Measurements from ENCODE around the gene DNAJC15.

Gene DNAJC15

DNA sequence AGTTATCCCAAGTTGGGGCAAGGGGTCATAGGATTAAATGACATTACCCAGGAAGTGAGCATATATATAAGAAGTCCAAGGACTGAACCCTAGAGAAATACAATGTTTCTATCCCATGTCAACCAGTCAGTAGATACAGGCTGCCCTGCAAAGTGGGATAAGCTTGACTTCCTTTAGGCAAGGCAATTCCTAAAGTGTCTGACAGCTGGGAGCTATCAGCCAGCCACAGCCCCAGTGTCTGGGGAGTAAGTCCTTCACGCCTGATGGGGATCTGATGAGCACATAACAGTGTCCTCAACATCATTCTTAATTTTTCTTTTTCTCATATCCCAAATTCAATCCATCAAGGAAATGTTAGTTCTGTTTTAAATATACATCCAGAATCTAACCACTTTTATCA is 54.1 kb downstream of the DNAJC15 start:
- peaks cover 0 to 3% of the 10 kb centered on the region in 2 experiments; a peak in 1 of 3 replicates for H3K36me3 ChIP-seq (ENCODE audit: control insufficient read depth in 2 of 2, insufficient read depth in 1 of 2, low read length in 2 of 2)
- no peaks in the 10 kb centered on the region for H3K9me3 ChIP-seq (ENCODE audit: control insufficient read depth, insufficient read depth, low read depth, low read length)
- H3K27ac ChIP-seq (ENCODE audit: extremely low read depth, low read depth, low read length) = no peak overlapping the region
- TF ChIP-seq, protein P1, sequence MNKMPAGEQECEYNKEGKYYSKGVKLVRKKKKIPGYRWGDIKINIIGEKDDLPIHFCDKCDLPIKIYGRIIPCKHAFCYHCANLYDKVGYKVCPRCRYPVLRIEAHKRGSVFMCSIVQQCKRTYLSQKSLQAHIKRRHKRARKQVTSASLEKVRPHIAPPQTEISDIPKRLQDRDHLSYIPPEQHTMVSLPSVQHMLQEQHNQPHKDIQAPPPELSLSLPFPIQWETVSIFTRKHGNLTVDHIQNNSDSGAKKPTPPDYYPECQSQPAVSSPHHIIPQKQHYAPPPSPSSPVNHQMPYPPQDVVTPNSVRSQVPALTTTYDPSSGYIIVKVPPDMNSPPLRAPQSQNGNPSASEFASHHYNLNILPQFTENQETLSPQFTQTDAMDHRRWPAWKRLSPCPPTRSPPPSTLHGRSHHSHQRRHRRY (tag by site-specific recombination; IDR thresholded peaks at IDR 0.05) = no peak
- TF ChIP-seq, protein P2, sequence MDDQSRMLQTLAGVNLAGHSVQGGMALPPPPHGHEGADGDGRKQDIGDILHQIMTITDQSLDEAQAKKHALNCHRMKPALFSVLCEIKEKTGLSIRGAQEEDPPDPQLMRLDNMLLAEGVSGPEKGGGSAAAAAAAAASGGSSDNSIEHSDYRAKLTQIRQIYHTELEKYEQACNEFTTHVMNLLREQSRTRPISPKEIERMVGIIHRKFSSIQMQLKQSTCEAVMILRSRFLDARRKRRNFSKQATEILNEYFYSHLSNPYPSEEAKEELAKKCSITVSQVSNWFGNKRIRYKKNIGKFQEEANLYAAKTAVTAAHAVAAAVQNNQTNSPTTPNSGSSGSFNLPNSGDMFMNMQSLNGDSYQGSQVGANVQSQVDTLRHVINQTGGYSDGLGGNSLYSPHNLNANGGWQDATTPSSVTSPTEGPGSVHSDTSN (CRISPR knock-in tag; IDR thresholded peaks at IDR 0.05) = no peak
- TF ChIP-seq GLI2 (tag by site-specific recombination; IDR thresholded peaks at IDR 0.05; ENCODE audit: borderline replicate concordance, low read depth) (no peak), ZNF404 (tag by site-specific recombination; IDR thresholded peaks at IDR 0.05) (no peak), ZNF529 (tag by site-specific recombination; IDR thresholded peaks at IDR 0.05; ENCODE audit: insufficient replicate concordance) (no peak)
- TF ChIP-seq, protein P3, sequence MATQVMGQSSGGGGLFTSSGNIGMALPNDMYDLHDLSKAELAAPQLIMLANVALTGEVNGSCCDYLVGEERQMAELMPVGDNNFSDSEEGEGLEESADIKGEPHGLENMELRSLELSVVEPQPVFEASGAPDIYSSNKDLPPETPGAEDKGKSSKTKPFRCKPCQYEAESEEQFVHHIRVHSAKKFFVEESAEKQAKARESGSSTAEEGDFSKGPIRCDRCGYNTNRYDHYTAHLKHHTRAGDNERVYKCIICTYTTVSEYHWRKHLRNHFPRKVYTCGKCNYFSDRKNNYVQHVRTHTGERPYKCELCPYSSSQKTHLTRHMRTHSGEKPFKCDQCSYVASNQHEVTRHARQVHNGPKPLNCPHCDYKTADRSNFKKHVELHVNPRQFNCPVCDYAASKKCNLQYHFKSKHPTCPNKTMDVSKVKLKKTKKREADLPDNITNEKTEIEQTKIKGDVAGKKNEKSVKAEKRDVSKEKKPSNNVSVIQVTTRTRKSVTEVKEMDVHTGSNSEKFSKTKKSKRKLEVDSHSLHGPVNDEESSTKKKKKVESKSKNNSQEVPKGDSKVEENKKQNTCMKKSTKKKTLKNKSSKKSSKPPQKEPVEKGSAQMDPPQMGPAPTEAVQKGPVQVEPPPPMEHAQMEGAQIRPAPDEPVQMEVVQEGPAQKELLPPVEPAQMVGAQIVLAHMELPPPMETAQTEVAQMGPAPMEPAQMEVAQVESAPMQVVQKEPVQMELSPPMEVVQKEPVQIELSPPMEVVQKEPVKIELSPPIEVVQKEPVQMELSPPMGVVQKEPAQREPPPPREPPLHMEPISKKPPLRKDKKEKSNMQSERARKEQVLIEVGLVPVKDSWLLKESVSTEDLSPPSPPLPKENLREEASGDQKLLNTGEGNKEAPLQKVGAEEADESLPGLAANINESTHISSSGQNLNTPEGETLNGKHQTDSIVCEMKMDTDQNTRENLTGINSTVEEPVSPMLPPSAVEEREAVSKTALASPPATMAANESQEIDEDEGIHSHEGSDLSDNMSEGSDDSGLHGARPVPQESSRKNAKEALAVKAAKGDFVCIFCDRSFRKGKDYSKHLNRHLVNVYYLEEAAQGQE (tag by site-specific recombination; IDR thresholded peaks at IDR 0.05) = no peak
- TF ChIP-seq, protein P4, sequence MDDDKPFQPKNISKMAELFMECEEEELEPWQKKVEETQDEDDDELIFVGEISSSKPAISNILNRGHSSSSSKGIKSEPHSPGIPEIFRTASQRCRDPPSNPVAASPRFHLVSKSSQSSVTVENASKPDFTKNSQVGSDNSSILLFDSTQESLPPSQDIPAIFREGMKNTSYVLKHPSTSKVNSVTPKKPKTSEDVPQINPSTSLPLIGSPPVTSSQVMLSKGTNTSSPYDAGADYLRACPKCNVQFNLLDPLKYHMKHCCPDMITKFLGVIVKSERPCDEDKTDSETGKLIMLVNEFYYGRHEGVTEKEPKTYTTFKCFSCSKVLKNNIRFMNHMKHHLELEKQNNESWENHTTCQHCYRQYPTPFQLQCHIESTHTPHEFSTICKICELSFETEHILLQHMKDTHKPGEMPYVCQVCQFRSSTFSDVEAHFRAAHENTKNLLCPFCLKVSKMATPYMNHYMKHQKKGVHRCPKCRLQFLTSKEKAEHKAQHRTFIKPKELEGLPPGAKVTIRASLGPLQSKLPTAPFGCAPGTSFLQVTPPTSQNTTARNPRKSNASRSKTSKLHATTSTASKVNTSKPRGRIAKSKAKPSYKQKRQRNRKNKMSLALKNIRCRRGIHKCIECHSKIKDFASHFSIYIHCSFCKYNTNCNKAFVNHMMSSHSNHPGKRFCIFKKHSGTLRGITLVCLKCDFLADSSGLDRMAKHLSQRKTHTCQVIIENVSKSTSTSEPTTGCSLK (tag by site-specific recombination; IDR thresholded peaks at IDR 0.05) = no peak
- TF ChIP-seq, protein P5, sequence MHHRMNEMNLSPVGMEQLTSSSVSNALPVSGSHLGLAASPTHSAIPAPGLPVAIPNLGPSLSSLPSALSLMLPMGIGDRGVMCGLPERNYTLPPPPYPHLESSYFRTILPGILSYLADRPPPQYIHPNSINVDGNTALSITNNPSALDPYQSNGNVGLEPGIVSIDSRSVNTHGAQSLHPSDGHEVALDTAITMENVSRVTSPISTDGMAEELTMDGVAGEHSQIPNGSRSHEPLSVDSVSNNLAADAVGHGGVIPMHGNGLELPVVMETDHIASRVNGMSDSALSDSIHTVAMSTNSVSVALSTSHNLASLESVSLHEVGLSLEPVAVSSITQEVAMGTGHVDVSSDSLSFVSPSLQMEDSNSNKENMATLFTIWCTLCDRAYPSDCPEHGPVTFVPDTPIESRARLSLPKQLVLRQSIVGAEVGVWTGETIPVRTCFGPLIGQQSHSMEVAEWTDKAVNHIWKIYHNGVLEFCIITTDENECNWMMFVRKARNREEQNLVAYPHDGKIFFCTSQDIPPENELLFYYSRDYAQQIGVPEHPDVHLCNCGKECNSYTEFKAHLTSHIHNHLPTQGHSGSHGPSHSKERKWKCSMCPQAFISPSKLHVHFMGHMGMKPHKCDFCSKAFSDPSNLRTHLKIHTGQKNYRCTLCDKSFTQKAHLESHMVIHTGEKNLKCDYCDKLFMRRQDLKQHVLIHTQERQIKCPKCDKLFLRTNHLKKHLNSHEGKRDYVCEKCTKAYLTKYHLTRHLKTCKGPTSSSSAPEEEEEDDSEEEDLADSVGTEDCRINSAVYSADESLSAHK (tag by site-specific recombination; IDR thresholded peaks at IDR 0.05) = no peak
- TF ChIP-seq, protein P6, sequence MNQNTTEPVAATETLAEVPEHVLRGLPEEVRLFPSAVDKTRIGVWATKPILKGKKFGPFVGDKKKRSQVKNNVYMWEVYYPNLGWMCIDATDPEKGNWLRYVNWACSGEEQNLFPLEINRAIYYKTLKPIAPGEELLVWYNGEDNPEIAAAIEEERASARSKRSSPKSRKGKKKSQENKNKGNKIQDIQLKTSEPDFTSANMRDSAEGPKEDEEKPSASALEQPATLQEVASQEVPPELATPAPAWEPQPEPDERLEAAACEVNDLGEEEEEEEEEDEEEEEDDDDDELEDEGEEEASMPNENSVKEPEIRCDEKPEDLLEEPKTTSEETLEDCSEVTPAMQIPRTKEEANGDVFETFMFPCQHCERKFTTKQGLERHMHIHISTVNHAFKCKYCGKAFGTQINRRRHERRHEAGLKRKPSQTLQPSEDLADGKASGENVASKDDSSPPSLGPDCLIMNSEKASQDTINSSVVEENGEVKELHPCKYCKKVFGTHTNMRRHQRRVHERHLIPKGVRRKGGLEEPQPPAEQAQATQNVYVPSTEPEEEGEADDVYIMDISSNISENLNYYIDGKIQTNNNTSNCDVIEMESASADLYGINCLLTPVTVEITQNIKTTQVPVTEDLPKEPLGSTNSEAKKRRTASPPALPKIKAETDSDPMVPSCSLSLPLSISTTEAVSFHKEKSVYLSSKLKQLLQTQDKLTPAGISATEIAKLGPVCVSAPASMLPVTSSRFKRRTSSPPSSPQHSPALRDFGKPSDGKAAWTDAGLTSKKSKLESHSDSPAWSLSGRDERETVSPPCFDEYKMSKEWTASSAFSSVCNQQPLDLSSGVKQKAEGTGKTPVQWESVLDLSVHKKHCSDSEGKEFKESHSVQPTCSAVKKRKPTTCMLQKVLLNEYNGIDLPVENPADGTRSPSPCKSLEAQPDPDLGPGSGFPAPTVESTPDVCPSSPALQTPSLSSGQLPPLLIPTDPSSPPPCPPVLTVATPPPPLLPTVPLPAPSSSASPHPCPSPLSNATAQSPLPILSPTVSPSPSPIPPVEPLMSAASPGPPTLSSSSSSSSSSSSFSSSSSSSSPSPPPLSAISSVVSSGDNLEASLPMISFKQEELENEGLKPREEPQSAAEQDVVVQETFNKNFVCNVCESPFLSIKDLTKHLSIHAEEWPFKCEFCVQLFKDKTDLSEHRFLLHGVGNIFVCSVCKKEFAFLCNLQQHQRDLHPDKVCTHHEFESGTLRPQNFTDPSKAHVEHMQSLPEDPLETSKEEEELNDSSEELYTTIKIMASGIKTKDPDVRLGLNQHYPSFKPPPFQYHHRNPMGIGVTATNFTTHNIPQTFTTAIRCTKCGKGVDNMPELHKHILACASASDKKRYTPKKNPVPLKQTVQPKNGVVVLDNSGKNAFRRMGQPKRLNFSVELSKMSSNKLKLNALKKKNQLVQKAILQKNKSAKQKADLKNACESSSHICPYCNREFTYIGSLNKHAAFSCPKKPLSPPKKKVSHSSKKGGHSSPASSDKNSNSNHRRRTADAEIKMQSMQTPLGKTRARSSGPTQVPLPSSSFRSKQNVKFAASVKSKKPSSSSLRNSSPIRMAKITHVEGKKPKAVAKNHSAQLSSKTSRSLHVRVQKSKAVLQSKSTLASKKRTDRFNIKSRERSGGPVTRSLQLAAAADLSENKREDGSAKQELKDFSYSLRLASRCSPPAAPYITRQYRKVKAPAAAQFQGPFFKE (tag by site-specific recombination; IDR thresholded peaks at IDR 0.05; ENCODE audit: borderline replicate concordance) = no peak
- POLR2A ChIA-PET = no interaction called here
- no peaks in the 10 kb centered on the region for H3K4me1 ChIP-seq (ENCODE audit: control insufficient read depth, insufficient read depth, low read length)
- CTCF ChIA-PET = no interaction called here
- H3K4me3 ChIP-seq (ENCODE audit: low read depth, low read length) = no peak overlapping the region

Data from HEK293 (cell line).